Mucosa of rectum (tissue), 2 donors: ENCODE data around the gene SUSD4.

Source experiments
- H3K27ac ChIP-seq, 2 donors: one replicate each; pipeline ENCODE4 v1.7.0; 2013; ENCODE audit warnings: inconsistent platforms in 2 of 2, low read depth in 2 of 2, low read length in 2 of 2
- H3K27me3 ChIP-seq, 2 donors: one replicate each; pipeline ENCODE4 v1.7.0; 2013; ENCODE audit warnings: low read length in 2 of 2; ENCODE audit not compliant: control insufficient read depth in 2 of 2, insufficient read depth in 2 of 2
- H3K36me3 ChIP-seq, 2 donors: one replicate each; pipeline ENCODE4 v1.7.0; 2013; ENCODE audit warnings: low read length in 2 of 2; ENCODE audit not compliant: control insufficient read depth in 2 of 2, insufficient read depth in 2 of 2
- H3K4me1 ChIP-seq, 2 donors: one replicate each; pipeline ENCODE4 v1.7.0; 2013; ENCODE audit warnings: low read length in 2 of 2, mild to moderate bottlenecking in 1 of 2; ENCODE audit not compliant: control insufficient read depth in 2 of 2, insufficient read depth in 2 of 2
- H3K4me3 ChIP-seq, 2 donors: one replicate each; pipeline ENCODE4 v1.7.0; 2013; ENCODE audit warnings: low read length in 2 of 2
- H3K9ac ChIP-seq, 2 donors: one replicate each; pipeline ENCODE4 v1.7.0; 2013; ENCODE audit warnings: low read length in 2 of 2, low read depth in 1 of 2, mild to moderate bottlenecking in 1 of 2
- H3K9me3 ChIP-seq, 2 donors: one replicate each; pipeline ENCODE4 v1.7.0; 2013; ENCODE audit warnings: low read length in 2 of 2; ENCODE audit not compliant: control insufficient read depth in 2 of 2
- donor health status: healthy.
- donor health status: Normal muscosa, but diverticular disease.

Gene SUSD4

GRCh38 chr1:223227486-223228196, 136.3 kb downstream of the SUSD4 start:
- Histone ChIP-seq H3K9ac (no peak overlapping the region), H3K4me1 (no peaks in the 10 kb centered on the region), H3K27ac (no peak overlapping the region), H3K4me3 (no peak overlapping the region), H3K36me3 (no peaks in the 10 kb centered on the region), H3K9me3 (no peaks in the 10 kb centered on the region), H3K27me3 (no peaks in the 10 kb centered on the region)

- Histone ChIP-seq H3K27me3 (no peaks in the 10 kb centered on the region), H3K4me1 (no peaks in the 10 kb centered on the region), H3K9ac (no peak overlapping the region), H3K9me3 (no peaks in the 10 kb centered on the region), H3K27ac (no peak overlapping the region), H3K36me3 (no peaks in the 10 kb centered on the region), H3K4me3 (no peak overlapping the region)
These were observed 136.9 kb downstream of the SUSD4 start for GRCh38 chr1:223227031-223227430.

- H3K27me3 ChIP-seq, result no peaks in the 10 kb centered on the region
- H3K4me1 ChIP-seq, result no peaks in the 10 kb centered on the region
- no peaks in the 10 kb centered on the region for H3K9me3 ChIP-seq
- no peak overlapping the region for H3K27ac ChIP-seq
- H3K4me3 ChIP-seq, result no peak overlapping the region
- H3K36me3 ChIP-seq, result no peaks in the 10 kb centered on the region
- no peak overlapping the region for H3K9ac ChIP-seq
These were observed 137.7 kb downstream of the SUSD4 start for GRCh38 chr1:223226271-223226670.

- Histone ChIP-seq H3K9me3 (no peaks in the 10 kb centered on the region), H3K27ac (no peak overlapping the region), H3K4me3 (no peak overlapping the region), H3K36me3 (no peaks in the 10 kb centered on the region), H3K27me3 (no peaks in the 10 kb centered on the region), H3K4me1 (no peaks in the 10 kb centered on the region), H3K9ac (no peak overlapping the region)
These were observed 138.5 kb downstream of the SUSD4 start for GRCh38 chr1:223225481-223225880.

GRCh38 chr1:223225061-223225460, 138.9 kb downstream of the SUSD4 start:
- H3K27ac ChIP-seq, result no peak overlapping the region
- no peaks in the 10 kb centered on the region for H3K36me3 ChIP-seq
- no peak overlapping the region for H3K4me3 ChIP-seq
- no peaks in the 10 kb centered on the region for H3K27me3 ChIP-seq
- H3K9me3 ChIP-seq, result no peaks in the 10 kb centered on the region
- no peaks in the 10 kb centered on the region for H3K4me1 ChIP-seq
- H3K9ac ChIP-seq, result no peak overlapping the region

- no peaks in the 10 kb centered on the region for H3K36me3 ChIP-seq
- no peaks in the 10 kb centered on the region for H3K4me1 ChIP-seq
- H3K4me3 ChIP-seq, result no peak overlapping the region
- no peaks in the 10 kb centered on the region for H3K27me3 ChIP-seq
- H3K27ac ChIP-seq, result no peak overlapping the region
- H3K9ac ChIP-seq, result no peak overlapping the region
- H3K9me3 ChIP-seq, result no peaks in the 10 kb centered on the region
These were observed 139.5 kb downstream of the SUSD4 start for GRCh38 chr1:223224465-223224864.

- Histone ChIP-seq H3K27ac (no peak overlapping the region), H3K4me3 (no peak overlapping the region), H3K36me3 (no peaks in the 10 kb centered on the region), H3K9ac (no peak overlapping the region), H3K4me1 (no peaks in the 10 kb centered on the region), H3K9me3 (no peaks in the 10 kb centered on the region), H3K27me3 (no peaks in the 10 kb centered on the region)
These were observed 140.6 kb downstream of the SUSD4 start for GRCh38 chr1:223223091-223223995.

- Histone ChIP-seq H3K36me3 (no peaks in the 10 kb centered on the region), H3K4me3 (no peak overlapping the region), H3K27me3 (no peaks in the 10 kb centered on the region), H3K4me1 (no peaks in the 10 kb centered on the region), H3K9me3 (no peaks in the 10 kb centered on the region), H3K27ac (no peak overlapping the region), H3K9ac (no peak overlapping the region)
These were observed 141.6 kb downstream of the SUSD4 start for GRCh38 chr1:223222377-223222776.

GRCh38 chr1:223221686-223222085, 142.3 kb downstream of the SUSD4 start:
- H3K36me3 ChIP-seq, result no peaks in the 10 kb centered on the region
- H3K9me3 ChIP-seq, result no peaks in the 10 kb centered on the region
- no peaks in the 10 kb centered on the region for H3K27me3 ChIP-seq
- no peaks in the 10 kb centered on the region for H3K4me1 ChIP-seq
- H3K27ac ChIP-seq, result no peak overlapping the region
- H3K4me3 ChIP-seq, result no peak overlapping the region
- no peak overlapping the region for H3K9ac ChIP-seq

- Histone ChIP-seq H3K27ac (no peak overlapping the region), H3K4me3 (no peak overlapping the region), H3K36me3 (no peaks in the 10 kb centered on the region), H3K9ac (no peak overlapping the region), H3K27me3 (no peaks in the 10 kb centered on the region), H3K4me1 (no peaks in the 10 kb centered on the region), H3K9me3 (no peaks in the 10 kb centered on the region)
These were observed 143.9 kb downstream of the SUSD4 start for GRCh38 chr1:223219846-223220610.
